Breast epithelium (tissue), 3 donors: ENCODE results near the gene PHPT1.

Experiments used
- CTCF ChIP-seq, 3 donors: fragments of 450-650 bp; IDR thresholded peaks; one replicate each; pipeline ENCODE4 v1.5.1; 2016 to 2017; ENCODE audit warnings: antibody characterized with exemption in 3 of 3, mild to moderate bottlenecking in 3 of 3, moderate library complexity in 3 of 3
- POLR2AphosphoS5 ChIP-seq, 3 donors: sonication (generic); formaldehyde crosslinking; IDR thresholded peaks; one replicate each; pipeline ENCODE4 v1.6.1; 2017; ENCODE audit warnings: antibody characterized with exemption in 3 of 3

DNA sequence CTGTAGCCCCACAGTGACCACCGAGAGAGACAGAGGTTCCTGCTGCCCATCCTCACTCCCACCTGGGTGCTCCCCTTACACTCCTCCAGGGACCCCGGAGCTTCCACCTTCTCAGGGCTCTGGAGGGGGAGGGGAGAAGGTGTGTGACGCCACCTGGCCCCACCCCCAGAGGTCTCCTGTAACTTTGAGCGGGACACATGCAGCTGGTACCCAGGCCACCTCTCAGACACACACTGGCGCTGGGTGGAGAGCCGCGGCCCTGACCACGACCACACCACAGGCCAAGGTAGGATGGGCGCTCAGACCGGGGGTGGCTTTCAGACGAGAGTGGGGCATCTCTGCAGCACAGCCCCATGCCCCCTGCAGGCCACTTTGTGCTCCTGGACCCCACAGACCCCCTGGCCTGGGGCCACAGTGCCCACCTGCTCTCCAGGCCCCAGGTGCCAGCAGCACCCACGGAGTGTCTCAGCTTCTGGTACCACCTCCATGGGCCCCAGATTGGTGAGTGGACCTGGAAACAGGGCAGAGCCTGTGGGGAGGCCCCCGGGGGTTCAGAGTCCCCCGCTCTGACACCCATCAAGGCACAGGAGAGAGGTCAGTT is 7.4 kb downstream of the PHPT1 start:
- TF ChIP-seq CTCF (IDR thresholded peaks at IDR 0.05) (no peak), POLR2AphosphoS5 (IDR thresholded peaks at IDR 0.05) (no peak)
